Measurements from ENCODE around the gene ALB. TPM values are rescaled to one million over a fixed set of nuclear protein-coding genes. Genes with fewer than 3 reads are reported as not detected.

ALB gene
- total RNA-seq, 1 experiment from 2014 or later, result 23.4 TPM

DNA sequence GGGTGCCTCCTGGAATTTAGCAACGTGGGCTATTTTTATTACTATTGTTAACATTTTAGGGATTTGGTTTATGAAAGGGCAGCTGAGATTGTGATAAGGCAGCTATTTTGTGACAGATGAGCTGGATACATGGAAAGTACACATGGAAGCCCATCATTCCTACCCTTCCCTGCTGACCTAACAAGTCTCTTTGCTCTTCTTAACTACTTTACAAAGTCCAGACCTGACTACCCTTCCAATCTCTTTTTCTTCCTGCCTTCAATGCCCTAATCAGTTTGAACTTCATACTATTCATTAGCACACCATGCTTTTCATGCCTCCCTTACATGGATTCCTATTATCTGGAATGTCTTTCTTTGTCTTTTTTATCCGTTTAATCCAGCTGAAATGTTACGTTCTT is 22.6 kb downstream of the ALB start:
- no peaks in the 10 kb centered on the region for H3K4me1 Mint-ChIP-seq
- H3K36me3 Mint-ChIP-seq, result no peaks in the 10 kb centered on the region
- ChIA-PET POLR2A (no interaction called here), CTCF (no interaction called here)
- H3K4me3 Mint-ChIP-seq, result no peak overlapping the region
- no peaks in the 10 kb centered on the region for H3K27me3 Mint-ChIP-seq (ENCODE audit: low read depth)
- TF ChIP-seq ZNF138 (CRISPR knock-in tag; conservative IDR thresholded peaks at IDR 0.05) (no peak), NFATC4 (CRISPR knock-in tag; IDR thresholded peaks at IDR 0.05) (no peak), CBFB (CRISPR knock-in tag; IDR thresholded peaks at IDR 0.05; ENCODE audit: low read depth) (no peak), OVOL2 (CRISPR knock-in tag; IDR thresholded peaks at IDR 0.05; ENCODE audit: borderline replicate concordance) (no peak), SP1 (CRISPR knock-in tag; conservative IDR thresholded peaks at IDR 0.05) (no peak), CREM (CRISPR knock-in tag; IDR thresholded peaks at IDR 0.05) (no peak), ETV6 (CRISPR knock-in tag; IDR thresholded peaks at IDR 0.05) (no peak)
- TF ChIP-seq, protein P1, sequence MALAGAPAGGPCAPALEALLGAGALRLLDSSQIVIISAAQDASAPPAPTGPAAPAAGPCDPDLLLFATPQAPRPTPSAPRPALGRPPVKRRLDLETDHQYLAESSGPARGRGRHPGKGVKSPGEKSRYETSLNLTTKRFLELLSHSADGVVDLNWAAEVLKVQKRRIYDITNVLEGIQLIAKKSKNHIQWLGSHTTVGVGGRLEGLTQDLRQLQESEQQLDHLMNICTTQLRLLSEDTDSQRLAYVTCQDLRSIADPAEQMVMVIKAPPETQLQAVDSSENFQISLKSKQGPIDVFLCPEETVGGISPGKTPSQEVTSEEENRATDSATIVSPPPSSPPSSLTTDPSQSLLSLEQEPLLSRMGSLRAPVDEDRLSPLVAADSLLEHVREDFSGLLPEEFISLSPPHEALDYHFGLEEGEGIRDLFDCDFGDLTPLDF (CRISPR knock-in tag; IDR thresholded peaks at IDR 0.05), result no peak
- TF ChIP-seq, protein P2, sequence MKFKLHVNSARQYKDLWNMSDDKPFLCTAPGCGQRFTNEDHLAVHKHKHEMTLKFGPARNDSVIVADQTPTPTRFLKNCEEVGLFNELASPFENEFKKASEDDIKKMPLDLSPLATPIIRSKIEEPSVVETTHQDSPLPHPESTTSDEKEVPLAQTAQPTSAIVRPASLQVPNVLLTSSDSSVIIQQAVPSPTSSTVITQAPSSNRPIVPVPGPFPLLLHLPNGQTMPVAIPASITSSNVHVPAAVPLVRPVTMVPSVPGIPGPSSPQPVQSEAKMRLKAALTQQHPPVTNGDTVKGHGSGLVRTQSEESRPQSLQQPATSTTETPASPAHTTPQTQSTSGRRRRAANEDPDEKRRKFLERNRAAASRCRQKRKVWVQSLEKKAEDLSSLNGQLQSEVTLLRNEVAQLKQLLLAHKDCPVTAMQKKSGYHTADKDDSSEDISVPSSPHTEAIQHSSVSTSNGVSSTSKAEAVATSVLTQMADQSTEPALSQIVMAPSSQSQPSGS (CRISPR knock-in tag; IDR thresholded peaks at IDR 0.05; ENCODE audit: borderline replicate concordance, low read depth), result no peak
- TF ChIP-seq, protein P3, sequence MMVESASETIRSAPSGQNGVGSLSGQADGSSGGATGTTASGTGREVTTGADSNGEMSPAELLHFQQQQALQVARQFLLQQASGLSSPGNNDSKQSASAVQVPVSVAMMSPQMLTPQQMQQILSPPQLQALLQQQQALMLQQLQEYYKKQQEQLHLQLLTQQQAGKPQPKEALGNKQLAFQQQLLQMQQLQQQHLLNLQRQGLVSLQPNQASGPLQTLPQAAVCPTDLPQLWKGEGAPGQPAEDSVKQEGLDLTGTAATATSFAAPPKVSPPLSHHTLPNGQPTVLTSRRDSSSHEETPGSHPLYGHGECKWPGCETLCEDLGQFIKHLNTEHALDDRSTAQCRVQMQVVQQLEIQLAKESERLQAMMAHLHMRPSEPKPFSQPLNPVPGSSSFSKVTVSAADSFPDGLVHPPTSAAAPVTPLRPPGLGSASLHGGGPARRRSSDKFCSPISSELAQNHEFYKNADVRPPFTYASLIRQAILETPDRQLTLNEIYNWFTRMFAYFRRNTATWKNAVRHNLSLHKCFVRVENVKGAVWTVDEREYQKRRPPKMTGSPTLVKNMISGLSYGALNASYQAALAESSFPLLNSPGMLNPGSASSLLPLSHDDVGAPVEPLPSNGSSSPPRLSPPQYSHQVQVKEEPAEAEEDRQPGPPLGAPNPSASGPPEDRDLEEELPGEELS (CRISPR knock-in tag; IDR thresholded peaks at IDR 0.05), result no peak
- H3K9me3 Mint-ChIP-seq, result no peaks in the 10 kb centered on the region
- DNase-seq (ENCODE audit: low spot score) (no peak), ATAC-seq (no peak)
- no peak overlapping the region for H3K27ac Mint-ChIP-seq

DNA sequence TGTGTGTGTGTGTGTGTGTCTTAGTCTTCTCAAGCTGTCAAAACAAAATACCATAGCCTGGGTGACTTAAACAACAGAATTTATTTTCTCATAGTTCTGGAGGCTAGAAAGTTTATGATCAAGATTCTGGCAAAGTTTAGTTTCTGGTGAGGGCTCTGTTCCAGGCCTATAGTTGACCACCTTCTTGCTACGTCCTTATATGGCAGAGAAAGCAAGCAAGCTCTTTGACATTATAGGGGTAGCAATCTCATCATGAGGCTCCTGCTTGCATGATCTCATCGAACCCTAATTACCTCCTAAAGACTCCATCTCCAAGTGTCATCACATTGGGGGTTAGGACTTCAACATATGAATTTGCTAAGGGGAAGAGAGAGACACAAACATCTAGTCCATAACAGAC is 25.0 kb downstream of the ALB start:
- Mint-ChIP-seq H3K4me1 (no peaks in the 10 kb centered on the region), H3K4me3 (no peak overlapping the region), H3K9me3 (no peaks in the 10 kb centered on the region), H3K27ac (no peak overlapping the region), H3K36me3 (no peaks in the 10 kb centered on the region), H3K27me3 (ENCODE audit: low read depth) (no peaks in the 10 kb centered on the region)
- ATAC-seq, result no peak
- TF ChIP-seq, protein P4, sequence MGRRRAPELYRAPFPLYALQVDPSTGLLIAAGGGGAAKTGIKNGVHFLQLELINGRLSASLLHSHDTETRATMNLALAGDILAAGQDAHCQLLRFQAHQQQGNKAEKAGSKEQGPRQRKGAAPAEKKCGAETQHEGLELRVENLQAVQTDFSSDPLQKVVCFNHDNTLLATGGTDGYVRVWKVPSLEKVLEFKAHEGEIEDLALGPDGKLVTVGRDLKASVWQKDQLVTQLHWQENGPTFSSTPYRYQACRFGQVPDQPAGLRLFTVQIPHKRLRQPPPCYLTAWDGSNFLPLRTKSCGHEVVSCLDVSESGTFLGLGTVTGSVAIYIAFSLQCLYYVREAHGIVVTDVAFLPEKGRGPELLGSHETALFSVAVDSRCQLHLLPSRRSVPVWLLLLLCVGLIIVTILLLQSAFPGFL (CRISPR knock-in tag; IDR thresholded peaks at IDR 0.05; ENCODE audit: borderline replicate concordance), result no peak
- TF ChIP-seq, protein P5, sequence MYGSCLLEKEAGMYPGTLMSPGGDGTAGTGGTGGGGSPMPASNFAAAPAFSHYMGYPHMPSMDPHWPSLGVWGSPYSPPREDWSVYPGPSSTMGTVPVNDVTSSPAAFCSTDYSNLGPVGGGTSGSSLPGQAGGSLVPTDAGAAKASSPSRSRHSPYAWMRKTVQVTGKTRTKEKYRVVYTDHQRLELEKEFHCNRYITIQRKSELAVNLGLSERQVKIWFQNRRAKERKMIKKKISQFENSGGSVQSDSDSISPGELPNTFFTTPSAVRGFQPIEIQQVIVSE (CRISPR knock-in tag; IDR thresholded peaks at IDR 0.05; ENCODE audit: borderline replicate concordance), result no peak
- no peak for TF ChIP-seq CBFB (CRISPR knock-in tag; IDR thresholded peaks at IDR 0.05; ENCODE audit: low read depth)
- no peak for TF ChIP-seq SOX15 (CRISPR knock-in tag; IDR thresholded peaks at IDR 0.05)
- no peak for TF ChIP-seq CREM (CRISPR knock-in tag; IDR thresholded peaks at IDR 0.05)
- TF ChIP-seq ATF1 (CRISPR knock-in tag; IDR thresholded peaks at IDR 0.05), result no peak
- no peak for TF ChIP-seq PRRX2 (CRISPR knock-in tag; IDR thresholded peaks at IDR 0.05)
- CTCF ChIA-PET, result interaction anchor here (1.2 kb wide), 1 partner anchor 88 kb away, joined by 3 read pairs; no protein-coding TSS in a partner anchor
- no peak for DNase-seq (ENCODE audit: low spot score)
- POLR2A ChIA-PET, result no interaction called here

DNA sequence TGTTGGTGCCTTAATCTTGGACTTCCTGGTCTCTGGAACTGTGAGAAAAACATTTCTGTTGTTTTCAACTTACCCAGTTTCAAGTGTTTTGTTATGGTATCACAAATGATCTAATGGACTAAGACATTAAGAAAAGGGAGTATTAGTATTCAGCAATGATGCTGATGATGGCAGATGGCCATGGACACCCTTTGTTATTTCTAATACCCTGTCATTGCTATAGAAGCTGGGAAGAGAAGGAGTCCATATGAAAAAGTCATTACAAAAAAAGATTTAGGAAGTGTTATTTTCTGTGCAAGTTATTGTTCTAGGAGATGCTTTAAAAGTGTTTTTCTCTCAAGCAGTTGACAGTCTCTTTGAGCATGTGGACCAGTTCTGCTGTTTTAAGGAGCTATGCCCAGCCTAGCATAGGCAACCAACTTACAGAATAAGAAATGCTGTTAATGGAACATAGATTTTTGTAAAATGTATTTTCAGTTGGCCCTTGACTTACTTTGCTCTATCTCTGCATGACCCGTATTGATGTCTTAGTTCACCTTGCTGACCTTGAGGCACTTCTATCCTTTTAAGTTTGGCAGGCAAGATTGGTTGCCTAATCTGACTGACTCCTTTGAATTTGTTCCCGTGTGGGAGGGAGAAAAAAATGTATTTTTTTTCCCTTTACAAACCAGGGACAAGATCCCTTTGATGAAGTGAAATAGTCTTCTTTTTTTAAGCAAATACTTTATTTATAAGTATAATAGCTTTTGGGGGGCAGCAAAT is 25.9 kb downstream of the ALB start:
- POLR2A ChIA-PET, result no interaction called here
- Mint-ChIP-seq H3K27ac (no peak overlapping the region), H3K4me1 (no peaks in the 10 kb centered on the region), H3K27me3 (ENCODE audit: low read depth) (no peaks in the 10 kb centered on the region), H3K4me3 (no peak overlapping the region), H3K36me3 (no peaks in the 10 kb centered on the region), H3K9me3 (no peaks in the 10 kb centered on the region)
- CTCF ChIA-PET, result no interaction called here
- DNase-seq (ENCODE audit: low spot score) (no peak), ATAC-seq (no peak)
- TF ChIP-seq IRF2 (CRISPR knock-in tag; IDR thresholded peaks at IDR 0.05; ENCODE audit: borderline replicate concordance, low read depth) (no peak), GTF2I (CRISPR knock-in tag; conservative IDR thresholded peaks at IDR 0.05) (no peak), ZNF416 (CRISPR knock-in tag; IDR thresholded peaks at IDR 0.05) (no peak), SP1 (CRISPR knock-in tag; conservative IDR thresholded peaks at IDR 0.05) (no peak), KAT7 (CRISPR knock-in tag; IDR thresholded peaks at IDR 0.05; ENCODE audit: borderline replicate concordance) (no peak), JAZF1 (CRISPR knock-in tag; IDR thresholded peaks at IDR 0.05) (no peak)
- TF ChIP-seq, protein P6, sequence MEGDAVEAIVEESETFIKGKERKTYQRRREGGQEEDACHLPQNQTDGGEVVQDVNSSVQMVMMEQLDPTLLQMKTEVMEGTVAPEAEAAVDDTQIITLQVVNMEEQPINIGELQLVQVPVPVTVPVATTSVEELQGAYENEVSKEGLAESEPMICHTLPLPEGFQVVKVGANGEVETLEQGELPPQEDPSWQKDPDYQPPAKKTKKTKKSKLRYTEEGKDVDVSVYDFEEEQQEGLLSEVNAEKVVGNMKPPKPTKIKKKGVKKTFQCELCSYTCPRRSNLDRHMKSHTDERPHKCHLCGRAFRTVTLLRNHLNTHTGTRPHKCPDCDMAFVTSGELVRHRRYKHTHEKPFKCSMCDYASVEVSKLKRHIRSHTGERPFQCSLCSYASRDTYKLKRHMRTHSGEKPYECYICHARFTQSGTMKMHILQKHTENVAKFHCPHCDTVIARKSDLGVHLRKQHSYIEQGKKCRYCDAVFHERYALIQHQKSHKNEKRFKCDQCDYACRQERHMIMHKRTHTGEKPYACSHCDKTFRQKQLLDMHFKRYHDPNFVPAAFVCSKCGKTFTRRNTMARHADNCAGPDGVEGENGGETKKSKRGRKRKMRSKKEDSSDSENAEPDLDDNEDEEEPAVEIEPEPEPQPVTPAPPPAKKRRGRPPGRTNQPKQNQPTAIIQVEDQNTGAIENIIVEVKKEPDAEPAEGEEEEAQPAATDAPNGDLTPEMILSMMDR (IDR thresholded peaks at IDR 0.05), result no peak
